Stimulated activated CD4-positive, alpha-beta T cell treated with anti-CD3 and anti-CD28 coated beads, Interleukin-12 subunit alpha, Interleukin-12 subunit beta, amount 100 ng/mL, for 48 hours (primary cell): Measurements from ENCODE around the gene CNIH4.
A peak's percentile ranks its signal among the peaks of the same experiment; 100 is the strongest.
"Not testable (repeated sequence)": the region's sequence is repeated elsewhere in the genome, so short reads cannot be mapped to it uniquely, and the experiment has no call there.

ENCODE experiments used
- DNase-seq, 3 donors: peaks; one replicate each; pipeline ENCODE4 v3.0.0-alpha.2; 2020; ENCODE audit warnings: low read depth in 2 of 3, low spot score in 1 of 3

CNIH4 gene

GRCh38 chr1:224356685-224357625 lies at the start of gene CNIH4:
Gene CNIH4 (plus strand): TSS chr1:224356879. CDS start chr1:224356925, 46 bp downstream.
- DNase-seq, result peak; percentile 86 to 87 (median 86)

GRCh38 chr1:224308064-224308463 lies 48.6 kb upstream of the CNIH4 start:
- no peak for DNase-seq

- DNase-seq, result not testable (repeated sequence)
Observed at GRCh38 chr1:224311503-224311902, 45.2 kb upstream of the CNIH4 start.

GRCh38 chr1:224312025-224312424 lies 44.7 kb upstream of the CNIH4 start:
- DNase-seq, result no peak

GRCh38 chr1:224317383-224318045 lies 39.2 kb upstream of the CNIH4 start:
- no peak for DNase-seq

GRCh38 chr1:224321706-224322105 lies 35.0 kb upstream of the CNIH4 start:
- no peak for DNase-seq

GRCh38 chr1:224325959-224326358 lies 30.7 kb upstream of the CNIH4 start:
- no peak for DNase-seq

- no peak for DNase-seq
Observed at GRCh38 chr1:224328644-224329043, 28.0 kb upstream of the CNIH4 start.

GRCh38 chr1:224329484-224329841 lies 27.2 kb upstream of the CNIH4 start:
- no peak for DNase-seq

- peak; percentile 67 to 74 (median 70) for DNase-seq
Observed at GRCh38 chr1:224329842-224330753, 26.6 kb upstream of the CNIH4 start, which contains the start of gene NVL. Gene NVL (minus strand): TSS chr1:224330172. CDS start chr1:224330127, 45 bp downstream.

GRCh38 chr1:224331326-224331725 lies 25.4 kb upstream of the CNIH4 start:
- DNase-seq, result no peak

- DNase-seq, result no peak
Observed at GRCh38 chr1:224331824-224332223, 24.9 kb upstream of the CNIH4 start.

GRCh38 chr1:224333309-224333926 lies 23.3 kb upstream of the CNIH4 start:
- DNase-seq, result no peak

GRCh38 chr1:224333939-224334786 lies 22.5 kb upstream of the CNIH4 start:
- DNase-seq, result no peak

- DNase-seq, result no peak
Observed at GRCh38 chr1:224338150-224338838, 18.4 kb upstream of the CNIH4 start.

- no peak for DNase-seq
Observed at GRCh38 chr1:224339442-224340033, 17.1 kb upstream of the CNIH4 start.

GRCh38 chr1:224340453-224341384 lies 16.0 kb upstream of the CNIH4 start:
- not testable (repeated sequence) for DNase-seq

GRCh38 chr1:224343679-224344078 lies 13.0 kb upstream of the CNIH4 start:
- DNase-seq, result no peak
